SK-N-SH treated with all-trans-retinoic acid at 6 μM for 48 hours (cell line): ENCODE results near the gene KCNMA1.

Experiments
- ESRRG ChIP-seq: fragments of 250-450 bp; sonication (Bioruptor Pico); IDR thresholded peaks from 2 replicates; pipeline ENCODE4 v1.6.1; 2021; ENCODE audit warnings: mild to moderate bottlenecking
- PATZ1 ChIP-seq: fragments of 250-450 bp; sonication (Bioruptor Pico); IDR thresholded peaks from 2 replicates; pipeline ENCODE4 v1.8.0; 2020; ENCODE audit warnings: mild to moderate bottlenecking, moderate library complexity, borderline replicate concordance

GRCh38 chr10:77457721-77458120 is 179.9 kb downstream of the KCNMA1 start:
- TF ChIP-seq PATZ1 (CRISPR knock-in tag) = no peak
- no peak for TF ChIP-seq ESRRG (CRISPR knock-in tag)
